Endothelial cell of umbilical vein (primary cell): ENCODE data around the gene PAK4. TPM values are rescaled to one million over a fixed set of nuclear protein-coding genes. Genes with fewer than 3 reads are reported as not detected.

Experiments
- BruUV-seq: library from RNA; stranded (reverse); fragments of 400-500 nt; replicated peaks from 2 replicates; lab custom pipeline; 2021; lab: Mats Ljungman, UMichigan
- CTCF ChIA-PET: fragments of 300-600, 350-600 bp; sonication (Branson Sonifier 250); formaldehyde crosslinking; loops from one replicate; lab custom pipeline; 2021; ENCODE audit warnings: antibody characterized with exemption, inconsistent platforms; lab: Charles Lee
- POLR2A ChIA-PET: fragments of 300-600, 350-600 bp; sonication (Branson Sonifier 250); formaldehyde crosslinking; loops from one replicate; lab custom pipeline; 2021; ENCODE audit warnings: antibody characterized with exemption, inconsistent platforms; lab: Charles Lee
- DNase-seq: peaks from one replicate; pipeline ENCODE4 v3.0.0-alpha.2; 2011; ENCODE audit warnings: low read depth, low spot score
- FAIRE-seq: peaks from 2 replicates; lab custom pipeline; 2011; peaks lifted over from hg19 to GRCh38; lab: Jason Lieb, UNC
- H2AFZ ChIP-seq: 2 replicates; pipeline ENCODE4 v1.6.0; 2012; ENCODE audit warnings: low read depth, low read length, control low read depth, inconsistent platforms
- H3K27ac ChIP-seq: 2 replicates; pipeline ENCODE4 v1.5.1; 2011; ENCODE audit warnings: low read depth, mild to moderate bottlenecking, control low read depth, low read length, moderate library complexity; ENCODE audit not compliant: insufficient read depth
- H3K27me3 ChIP-seq, 2 experiments: 2 replicates each; pipeline versions ENCODE4 v1.6.0 to v1.6.1; 2011; ENCODE audit warnings: low read length in 2 of 2, mixed read lengths in 1 of 2; ENCODE audit not compliant: control insufficient read depth in 2 of 2, insufficient read depth in 2 of 2
- H3K36me3 ChIP-seq, 2 experiments: 2 replicates in 1 of 2; 3 replicates in 1 of 2; pipeline ENCODE4 v1.5.1; 2011; ENCODE audit warnings: low read length in 2 of 2, mild to moderate bottlenecking in 1 of 2, moderate library complexity in 1 of 2; ENCODE audit not compliant: control insufficient read depth in 2 of 2, insufficient read depth in 2 of 2; ENCODE audit errors: extremely low read depth in 1 of 2
- H3K4me1 ChIP-seq: 3 replicates; pipeline ENCODE4 v1.5.1; 2011; ENCODE audit warnings: mild to moderate bottlenecking, low read length; ENCODE audit not compliant: control insufficient read depth, insufficient read depth; ENCODE audit errors: extremely low read depth
- H3K4me2 ChIP-seq: 2 replicates; pipeline ENCODE4 v1.6.1; 2011; ENCODE audit warnings: low read length, control low read depth, mixed read lengths; ENCODE audit not compliant: insufficient read depth
- H3K4me3 ChIP-seq, 3 experiments: fragments of 200-600 bp in 1 of 3; sonication (generic), shearing (Covaris generic) in 1 of 3; replicated peaks in 1 of 3; 2 replicates each; pipeline ENCODE4 v1.5.1; 2011 to 2016; ENCODE audit warnings: control low read depth in 3 of 3, low read length in 3 of 3, mild to moderate bottlenecking in 2 of 3, inconsistent platforms in 1 of 3, low read depth in 1 of 3, moderate library complexity in 1 of 3; ENCODE audit not compliant: insufficient read depth in 1 of 3
- H3K79me2 ChIP-seq: 2 replicates; pipeline ENCODE4 v1.6.0; 2012; ENCODE audit warnings: low read length, inconsistent platforms; ENCODE audit not compliant: control insufficient read depth, insufficient read depth
- H3K9ac ChIP-seq: replicated peaks from 2 replicates; pipeline ENCODE3; 2011; ENCODE audit warnings: low read length, control low read depth; ENCODE audit not compliant: insufficient read depth; ENCODE audit errors: extremely low read depth
- H3K9me1 ChIP-seq: replicated peaks from 3 replicates; pipeline ENCODE4 v1.6.0; 2011; ENCODE audit warnings: mild to moderate bottlenecking, low read length; ENCODE audit not compliant: control insufficient read depth, insufficient read depth; ENCODE audit errors: extremely low read depth
- H3K9me3 ChIP-seq: replicated peaks from 2 replicates; pipeline ENCODE4 v1.5.1; 2012; ENCODE audit warnings: low read length, inconsistent platforms; ENCODE audit not compliant: control insufficient read depth, insufficient read depth
- H4K20me1 ChIP-seq: replicated peaks from 2 replicates; pipeline ENCODE3; 2011; ENCODE audit warnings: mild to moderate bottlenecking, low read length; ENCODE audit not compliant: control insufficient read depth, insufficient read depth; ENCODE audit errors: extremely low read depth
- CTCF ChIP-seq, 2 donors: IDR thresholded peaks; 1 replicate in 1 of 2; 2 replicates in 1 of 2; pipeline ENCODE4 v1.5.1; 2011; ENCODE audit warnings: low read length in 2 of 2, mild to moderate bottlenecking in 2 of 2, moderate library complexity in 2 of 2, control low read depth in 1 of 2, inconsistent platforms in 1 of 2, low read depth in 1 of 2; ENCODE audit not compliant: insufficient read depth in 1 of 2; ENCODE audit errors: extremely low read depth in 1 of 2
- FOS ChIP-seq: IDR thresholded peaks from 2 replicates; pipeline ENCODE4 v1.6.1; 2011; ENCODE audit warnings: mild to moderate bottlenecking, low read length, moderate library complexity, borderline replicate concordance; ENCODE audit not compliant: insufficient read depth
- JUN ChIP-seq: IDR thresholded peaks from 2 replicates; pipeline ENCODE4 v1.6.1; 2011; ENCODE audit warnings: borderline replicate concordance, low read depth; ENCODE audit not compliant: insufficient read length, insufficient read depth
- MYC ChIP-seq: IDR thresholded peaks from one replicate; pipeline ENCODE4 v1.6.1; 2011; ENCODE audit warnings: mild to moderate bottlenecking, low read depth, low read length
- POLR2A ChIP-seq: IDR thresholded peaks from 2 replicates; pipeline ENCODE4 v1.6.1; 2012; ENCODE audit warnings: low read depth, mild to moderate bottlenecking, control low read depth, low read length
- dilution Hi-C: fragments of 300-500 bp; cut with MboI; formaldehyde crosslinking; loops from one replicate; pipeline ENCODE4 v1.15.0; 2019; ENCODE audit warnings: low sequenced_read_pairs; ENCODE audit not compliant: extremely low pct_ligation_motif_present
- intact Hi-C: fragments of 100-400 bp; cut with micrococcal nuclease; formaldehyde crosslinking; loops from one replicate; pipeline ENCODE4 v1.10.0; 2022
- polyA plus RNA-seq, 4 experiments: library from polyadenylated mRNA; depleted of rRNA in 3 of 4; stranded (reverse) in 3 of 4; unstranded in 1 of 4; fragments of >200 nt; gene quantifications; 2 replicates each; pipeline versions ENCODE4 v1.2.1 to v1.2.3, GENCODE V29; 2011 to 2012; ENCODE audit warnings: missing spikeins in 1 of 4
- total RNA-seq: library from RNA; stranded (reverse); gene quantifications from 2 replicates; pipeline ENCODE4 v1.2.3, GENCODE V29; 2021

PAK4 gene
- total and polyA plus RNA-seq, 2 donors (not counting 3 experiments of a cell fraction or from before 2014, with no cell fraction given) = 39.8 to 55.4 TPM

- ChIA-PET POLR2A (no interaction called here), CTCF (interaction anchor here (1.5 to 1.6 kb wide), 2 partner anchors 32 to 33 kb away, joined by 3 to 4 read pairs; no protein-coding TSS in a partner anchor)
- no TSS peak for BruUV-seq
- Histone ChIP-seq H4K20me1 (no peaks in the 10 kb centered on the region), H3K36me3 (no peaks in the 10 kb centered on the region), H2AFZ (no peak overlapping the region), H3K4me2 (no peak overlapping the region), H3K79me2 (peaks cover 37% of the 10 kb centered on the region), H3K4me3 (no peak overlapping the region), H3K27ac (no peak overlapping the region), H3K9me3 (no peaks in the 10 kb centered on the region), H3K4me1 (peaks cover under 1% of the 10 kb centered on the region), H3K9me1 (no peaks in the 10 kb centered on the region), H3K27me3 (no peaks in the 10 kb centered on the region), H3K9ac (no peak overlapping the region)
- FAIRE-seq (no peak), DNase-seq (no peak)
- dilution Hi-C loops (no loop called here), intact Hi-C loops (no loop called here)
- TF ChIP-seq FOS (no peak), MYC (no peak), POLR2A (no peak)
These were observed 29.6 kb downstream of the PAK4 start for GRCh38 chr19:39155114-39155700.

GRCh38 chr19:39155741-39156140 is 30.2 kb downstream of the PAK4 start:
- POLR2A ChIA-PET = no interaction called here
- no TSS peak for BruUV-seq
- Histone ChIP-seq H3K27ac (no peak overlapping the region), H3K4me2 (no peak overlapping the region), H3K79me2 (peaks cover 36% of the 10 kb centered on the region), H3K9ac (no peak overlapping the region), H2AFZ (no peak overlapping the region), H3K36me3 (no peaks in the 10 kb centered on the region), H3K9me1 (no peaks in the 10 kb centered on the region), H3K4me3 (no peak overlapping the region), H4K20me1 (no peaks in the 10 kb centered on the region), H3K27me3 (no peaks in the 10 kb centered on the region), H3K4me1 (peaks cover 6% of the 10 kb centered on the region), H3K9me3 (no peaks in the 10 kb centered on the region)
- intact Hi-C loops (no loop called here), dilution Hi-C loops (no loop called here)
- FAIRE-seq = no peak
- CTCF ChIA-PET = interaction anchor here (0.8 to 1.6 kb wide), 5 partner anchors 9 to 34 kb away, joined by 3 to 4 read pairs (median 3); no protein-coding TSS in a partner anchor
- DNase-seq = no peak
- TF ChIP-seq MYC (no peak), JUN (no peak), CTCF (IDR thresholded peaks at IDR 0.05; ENCODE audit: extremely low read depth in 1 of 2, insufficient read depth in 1 of 2, low read depth in 1 of 2, low read length in 2 of 2) (no peak)
